Measurements from ENCODE around the gene VILL.

DNA sequence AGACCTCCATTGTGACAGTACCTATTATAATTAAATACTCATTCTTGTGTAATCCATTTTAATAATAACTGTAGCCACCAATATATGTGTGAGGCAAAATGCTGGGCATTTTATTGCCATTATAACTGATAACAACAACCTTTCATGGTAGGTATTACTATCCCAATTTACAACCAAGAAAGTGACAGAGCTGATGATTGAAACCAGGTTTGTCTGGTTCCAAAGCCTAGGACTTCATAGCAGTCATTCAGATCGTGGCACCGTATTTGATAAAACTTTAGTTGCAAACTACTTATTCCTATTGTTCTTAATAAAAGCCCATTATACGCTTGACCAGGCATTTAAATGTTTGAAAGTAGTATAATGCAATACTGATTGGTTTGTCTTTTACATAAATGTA lies 26.4 kb upstream of the VILL start:
- TF ChIP-seq, protein P1, sequence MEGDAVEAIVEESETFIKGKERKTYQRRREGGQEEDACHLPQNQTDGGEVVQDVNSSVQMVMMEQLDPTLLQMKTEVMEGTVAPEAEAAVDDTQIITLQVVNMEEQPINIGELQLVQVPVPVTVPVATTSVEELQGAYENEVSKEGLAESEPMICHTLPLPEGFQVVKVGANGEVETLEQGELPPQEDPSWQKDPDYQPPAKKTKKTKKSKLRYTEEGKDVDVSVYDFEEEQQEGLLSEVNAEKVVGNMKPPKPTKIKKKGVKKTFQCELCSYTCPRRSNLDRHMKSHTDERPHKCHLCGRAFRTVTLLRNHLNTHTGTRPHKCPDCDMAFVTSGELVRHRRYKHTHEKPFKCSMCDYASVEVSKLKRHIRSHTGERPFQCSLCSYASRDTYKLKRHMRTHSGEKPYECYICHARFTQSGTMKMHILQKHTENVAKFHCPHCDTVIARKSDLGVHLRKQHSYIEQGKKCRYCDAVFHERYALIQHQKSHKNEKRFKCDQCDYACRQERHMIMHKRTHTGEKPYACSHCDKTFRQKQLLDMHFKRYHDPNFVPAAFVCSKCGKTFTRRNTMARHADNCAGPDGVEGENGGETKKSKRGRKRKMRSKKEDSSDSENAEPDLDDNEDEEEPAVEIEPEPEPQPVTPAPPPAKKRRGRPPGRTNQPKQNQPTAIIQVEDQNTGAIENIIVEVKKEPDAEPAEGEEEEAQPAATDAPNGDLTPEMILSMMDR (IDR thresholded peaks at IDR 0.05; ENCODE audit: borderline replicate concordance, extremely low read depth, low read length, poor library complexity, severe bottlenecking), result no peak
- TF ChIP-seq EZH2 (IDR thresholded peaks at IDR 0.05; ENCODE audit: borderline replicate concordance, low read depth, low read length, severe bottlenecking), result no peak
